GM23248 (cell line): ENCODE data around the gene GTPBP4. TPM values are rescaled to one million over a fixed set of nuclear protein-coding genes. Genes with fewer than 3 reads are reported as not detected.

ENCODE experiments used
- DNase-seq: peaks from one replicate; pipeline ENCODE4 v3.0.0-alpha.2; 2015
- H2AFZ ChIP-seq: fragments of 200-600 bp; sonication (generic); 2 replicates; pipeline ENCODE4 v1.6.1; 2016; ENCODE audit warnings: antibody characterized with exemption
- H3F3A ChIP-seq: fragments of 200-600 bp; sonication (generic); 2 replicates; pipeline ENCODE4 v1.6.1; 2016; ENCODE audit warnings: mild to moderate bottlenecking, antibody characterized with exemption, mixed run types; ENCODE audit not compliant: insufficient read depth
- H3K27ac ChIP-seq: fragments of 200-600 bp; sonication (generic); 2 replicates; pipeline ENCODE4 v1.5.1; 2016; ENCODE audit warnings: mild to moderate bottlenecking
- H3K27me3 ChIP-seq: fragments of 200-600 bp; sonication (generic); replicated peaks from 2 replicates; pipeline ENCODE4 v1.6.1; 2016; ENCODE audit warnings: mild to moderate bottlenecking; ENCODE audit not compliant: insufficient read depth
- H3K36me3 ChIP-seq: fragments of 200-600 bp; sonication (generic); 2 replicates; pipeline ENCODE4 v1.6.1; 2016; ENCODE audit warnings: low read depth, mild to moderate bottlenecking
- H3K4me1 ChIP-seq: fragments of 200-600 bp; sonication (generic); 2 replicates; pipeline ENCODE4 v1.6.1; 2016; ENCODE audit warnings: mild to moderate bottlenecking; ENCODE audit not compliant: insufficient read depth
- H3K4me2 ChIP-seq: fragments of 200-600 bp; sonication (generic); one replicate; pipeline ENCODE4 v1.6.1; 2016; ENCODE audit warnings: mild to moderate bottlenecking; ENCODE audit not compliant: unreplicated experiment
- H3K4me3 ChIP-seq: fragments of 200-600 bp; sonication (generic); 2 replicates; pipeline ENCODE4 v1.5.1; 2016; ENCODE audit warnings: mild to moderate bottlenecking
- H3K79me2 ChIP-seq: fragments of 200-600 bp; sonication (generic); 2 replicates; pipeline ENCODE4 v1.6.1; 2016; ENCODE audit warnings: mild to moderate bottlenecking; ENCODE audit not compliant: insufficient read depth
- H3K9ac ChIP-seq: fragments of 200-600 bp; sonication (generic); 2 replicates; pipeline ENCODE4 v1.6.1; 2016; ENCODE audit warnings: mild to moderate bottlenecking
- H3K9me2 ChIP-seq: fragments of 200-600 bp; sonication (generic); 2 replicates; pipeline ENCODE4 v1.6.1; 2016; ENCODE audit warnings: mixed run types, mild to moderate bottlenecking, moderate library complexity; ENCODE audit not compliant: insufficient read depth
- H3K9me3 ChIP-seq: fragments of 200-600 bp; sonication (generic); one replicate; pipeline ENCODE4 v1.6.1; 2017; ENCODE audit warnings: low read depth
- H4K20me1 ChIP-seq: fragments of 200-600 bp; sonication (generic); 2 replicates; pipeline ENCODE4 v1.6.0; 2016; ENCODE audit not compliant: insufficient read depth
- EZH2 ChIP-seq: fragments of 200-600 bp; sonication (generic); IDR thresholded peaks from 2 replicates; pipeline ENCODE4 v1.6.1; 2018; ENCODE audit warnings: antibody characterized with exemption, mild to moderate bottlenecking; ENCODE audit not compliant: insufficient read depth, poor library complexity, severe bottlenecking
- EZH2phosphoT487 ChIP-seq: fragments of 200-600 bp; sonication (generic); IDR thresholded peaks from 2 replicates; pipeline ENCODE4 v1.6.1; 2018; ENCODE audit warnings: antibody characterized with exemption, moderate library complexity, mild to moderate bottlenecking, low read depth; ENCODE audit not compliant: insufficient read depth
- WGBS, 2 experiments: methylation state at CpG; one replicate each; pipeline ENCODE4 v1.1.6; 2015 to 2017; ENCODE audit warnings: low lambda C conversion rate in 2 of 2, low coverage in 1 of 2; ENCODE audit errors: missing lambda C conversion rate in 2 of 2; 5-methylcytosine and 5-hydroxymethylcytosine counted together
- in situ Hi-C: fragments of 300-500 bp; cut with MboI; formaldehyde crosslinking; loops from 2 replicates; pipeline ENCODE4 v1.15.0; 2020
- polyA plus RNA-seq: library from polyadenylated mRNA; unstranded; fragments of >200 nt; fragmentation: Nextera tagmentation; extraction: Ambion mirVana; gene quantifications from 2 replicates; pipeline ENCODE4 v1.2.1, GENCODE V29; 2016
- total RNA-seq: library from RNA; depleted of rRNA; stranded (reverse); fragments of >200 nt; shearing (Covaris generic); gene quantifications from 2 replicates; pipeline ENCODE4 v1.2.3, GENCODE V29; 2014

The GTPBP4 gene
- total and polyA plus RNA-seq, 2 experiments from 2014 or later: 34.3 to 71.6 TPM

GRCh38 chr10:986881-987619, 1.2 kb upstream of the GTPBP4 start:
- Histone ChIP-seq H3K9ac (peak overlapping the region; percentile 99), H3K4me1 (peaks cover 27% of the 10 kb centered on the region), H3K4me3 (peak overlapping the region; percentile 92), H4K20me1 (peaks cover 7% of the 10 kb centered on the region; the same call in 1 of the 2 replicates), H3K9me2 (no peaks in the 10 kb centered on the region), H3K27ac (peak overlapping the region; percentile 97), H3K27me3 (no peaks in the 10 kb centered on the region), H2AFZ (peak overlapping the region; percentile 69), H3K79me2 (peaks cover 74% of the 10 kb centered on the region), H3K9me3 (no peaks in the 10 kb centered on the region), H3K4me2 (peak overlapping the region; percentile 84), H3K36me3 (no peaks in the 10 kb centered on the region), H3F3A (peaks cover 24% of the 10 kb centered on the region)
- 29 to 32% methylated on average over 12 to 14 of the region's 14 CpGs for WGBS, 2 experiments
- in situ Hi-C loops: no loop called here
- peak; percentile 81 for DNase-seq
- no peak for TF ChIP-seq EZH2phosphoT487
- no peak for TF ChIP-seq EZH2

GRCh38 chr10:987620-987869, 689 bp upstream of the GTPBP4 start:
- 2% methylated on average over 6 to 7 of the region's 7 CpGs for WGBS, 2 experiments
- H3K4me1 ChIP-seq: peaks cover 27% of the 10 kb centered on the region
- DNase-seq: no peak
- peaks cover 7% of the 10 kb centered on the region; the same call in 1 of the 2 replicates for H4K20me1 ChIP-seq
- H3K27ac ChIP-seq: peak overlapping the region; percentile 97
- no peaks in the 10 kb centered on the region for H3K27me3 ChIP-seq
- H3K4me3 ChIP-seq: peak overlapping the region; percentile 92
- peak overlapping the region; percentile 84 for H3K4me2 ChIP-seq
- peak overlapping the region; percentile 99 for H3K9ac ChIP-seq
- no peaks in the 10 kb centered on the region for H3K9me2 ChIP-seq
- no peak for TF ChIP-seq EZH2
- no peak for TF ChIP-seq EZH2phosphoT487
- peak overlapping the region; percentile 69 for H2AFZ ChIP-seq
- 0 out of 2 replicates have a peak, but pooled peaks cover 3% of the 10 kb centered on the region for H3K36me3 ChIP-seq
- in situ Hi-C loops: no loop called here
- peaks cover 75% of the 10 kb centered on the region for H3K79me2 ChIP-seq
- peaks cover 24% of the 10 kb centered on the region for H3F3A ChIP-seq
- H3K9me3 ChIP-seq: no peaks in the 10 kb centered on the region

- no peaks in the 10 kb centered on the region for H3K9me3 ChIP-seq
- TF ChIP-seq EZH2: no peak
- no peak for TF ChIP-seq EZH2phosphoT487
- peak overlapping the region; percentile 97 for H3K27ac ChIP-seq
- H3K9me2 ChIP-seq: no peaks in the 10 kb centered on the region
- peak overlapping the region; percentile 40 for H2AFZ ChIP-seq
- H3K36me3 ChIP-seq: peaks cover 17% of the 10 kb centered on the region
- H3F3A ChIP-seq: peaks cover 24% of the 10 kb centered on the region
- WGBS, 2 experiments: 21 to 23% methylated on average over 38 to 42 of the region's 42 CpGs
- H3K4me2 ChIP-seq: peak overlapping the region; percentile 86
- peak; percentile 82 for DNase-seq
- H3K4me1 ChIP-seq: peaks cover 27% of the 10 kb centered on the region
- H3K9ac ChIP-seq: peak overlapping the region; percentile 99
- in situ Hi-C loops: no loop called here
- peaks cover 7% of the 10 kb centered on the region; the same call in 1 of the 2 replicates for H4K20me1 ChIP-seq
- no peaks in the 10 kb centered on the region for H3K27me3 ChIP-seq
- H3K4me3 ChIP-seq: peak overlapping the region; percentile 92
- H3K79me2 ChIP-seq: peaks cover 77% of the 10 kb centered on the region
Observed at GRCh38 chr10:988667-989545, 672 bp downstream of the GTPBP4 start.

- WGBS, 2 experiments: 82 to 84% methylated on average over 6 of the region's 6 CpGs
- Histone ChIP-seq H3K9ac (no peak overlapping the region), H2AFZ (no peak overlapping the region), H3K36me3 (peaks cover 35% of the 10 kb centered on the region), H3K4me3 (no peak overlapping the region), H3K27ac (no peak overlapping the region), H3K4me1 (peaks cover 27% of the 10 kb centered on the region), H3K27me3 (no peaks in the 10 kb centered on the region), H4K20me1 (peaks cover 14% of the 10 kb centered on the region), H3K79me2 (peaks cover 77% of the 10 kb centered on the region), H3K4me2 (no peak overlapping the region), H3K9me2 (no peaks in the 10 kb centered on the region), H3K9me3 (no peaks in the 10 kb centered on the region), H3F3A (peaks cover 21% of the 10 kb centered on the region)
- in situ Hi-C loops: no loop called here
- no peak for DNase-seq
- TF ChIP-seq EZH2 (no peak), EZH2phosphoT487 (no peak)
Observed at GRCh38 chr10:990808-991207, 2.6 kb downstream of the GTPBP4 start.
